Stimulated activated CD8-positive, alpha-beta memory T cell treated with anti-CD3 and anti-CD28 coated beads, Interleukin-15, amount 100 ng/mL, for 48 hours (primary cell): ENCODE data around the gene CDH4.
"Not testable (repeated sequence)": the region's sequence is repeated elsewhere in the genome, so short reads cannot be mapped to it uniquely, and the experiment has no call there.

Experiments used
- DNase-seq, 2 donors: peaks; one replicate each; pipeline ENCODE4 v3.0.0-alpha.2; 2020; ENCODE audit warnings: low read depth in 2 of 2

The CDH4 gene

DNA sequence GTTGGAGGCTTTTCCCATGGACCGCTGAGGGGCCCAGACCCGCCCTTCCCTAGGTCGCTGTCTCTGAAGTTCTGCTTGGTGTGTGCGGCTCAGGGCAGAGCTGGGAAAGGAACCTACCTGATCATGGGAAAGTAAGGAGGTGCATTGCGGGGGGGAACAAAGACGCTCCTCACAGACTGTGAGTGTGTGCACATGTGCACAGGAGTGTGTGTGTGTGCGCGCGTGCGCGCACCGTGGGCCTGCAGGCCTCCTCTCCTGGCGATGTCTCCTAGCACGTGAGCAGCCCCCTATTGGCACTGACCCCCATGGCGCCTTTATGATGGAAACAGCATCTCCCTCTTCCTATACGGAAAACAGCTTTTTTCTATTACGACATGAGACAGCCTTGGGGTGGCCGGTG lies 589.5 kb downstream of the CDH4 start:
- no peak for DNase-seq

DNA sequence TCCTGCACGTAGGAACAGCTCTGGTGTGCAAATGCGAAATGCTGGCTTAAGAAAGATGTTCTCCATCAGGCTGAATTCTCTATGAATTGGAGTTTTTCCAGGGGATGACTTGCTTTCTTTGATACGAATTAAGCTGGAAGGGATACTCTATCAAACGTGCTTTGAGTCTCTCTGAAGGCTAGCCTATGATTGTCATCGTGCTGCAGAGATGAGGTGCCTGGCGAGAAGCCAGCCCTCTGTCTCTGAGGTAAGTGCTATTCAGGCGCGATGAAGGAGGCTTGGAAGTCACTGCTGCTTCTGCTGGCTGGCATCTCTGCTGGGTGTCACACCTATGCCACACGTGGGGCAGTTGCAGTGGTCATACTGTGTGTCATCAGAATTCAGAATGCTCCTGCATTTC lies 589.9 kb downstream of the CDH4 start:
- no peak for DNase-seq

DNA sequence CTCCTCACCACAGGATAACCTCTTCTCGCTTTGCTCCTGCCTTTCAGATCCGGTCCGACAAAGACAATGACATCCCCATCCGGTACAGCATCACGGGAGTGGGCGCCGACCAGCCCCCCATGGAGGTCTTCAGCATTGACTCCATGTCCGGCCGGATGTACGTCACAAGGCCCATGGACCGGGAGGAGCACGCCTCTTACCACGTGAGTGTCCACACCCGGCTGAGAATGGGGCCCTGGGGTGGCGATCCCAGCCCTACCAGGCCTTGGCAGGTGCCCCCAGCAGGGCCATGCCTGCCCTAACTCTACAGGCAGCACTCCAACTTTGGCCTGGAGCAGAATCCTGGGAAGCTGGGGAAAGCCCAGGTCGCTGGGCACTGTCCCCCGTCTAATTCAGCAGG lies 592.6 kb downstream of the CDH4 start:
- DNase-seq, result no peak

DNA sequence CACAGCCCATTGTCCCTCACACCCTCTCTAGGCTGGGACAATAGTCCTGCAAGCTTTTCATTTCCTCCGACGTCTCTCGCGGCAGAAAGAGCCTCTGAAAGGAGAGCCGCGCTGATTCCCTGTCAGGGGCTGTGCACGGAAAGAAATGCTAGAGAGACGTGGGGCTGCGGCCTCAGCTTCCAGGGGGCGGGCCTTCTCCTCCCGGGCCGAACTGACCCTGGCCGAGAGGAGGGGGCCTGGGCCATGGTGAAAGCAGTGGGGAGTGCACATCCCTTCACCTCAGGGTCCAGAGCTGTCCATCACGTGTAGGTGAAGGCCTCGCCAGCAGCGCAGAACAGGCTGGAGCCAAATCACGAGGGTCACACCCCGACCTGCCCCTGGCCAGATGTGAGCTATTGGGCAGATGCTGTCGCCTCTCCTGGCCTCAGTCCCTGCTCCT lies 593.2 kb downstream of the CDH4 start:
- DNase-seq, result no peak

DNA sequence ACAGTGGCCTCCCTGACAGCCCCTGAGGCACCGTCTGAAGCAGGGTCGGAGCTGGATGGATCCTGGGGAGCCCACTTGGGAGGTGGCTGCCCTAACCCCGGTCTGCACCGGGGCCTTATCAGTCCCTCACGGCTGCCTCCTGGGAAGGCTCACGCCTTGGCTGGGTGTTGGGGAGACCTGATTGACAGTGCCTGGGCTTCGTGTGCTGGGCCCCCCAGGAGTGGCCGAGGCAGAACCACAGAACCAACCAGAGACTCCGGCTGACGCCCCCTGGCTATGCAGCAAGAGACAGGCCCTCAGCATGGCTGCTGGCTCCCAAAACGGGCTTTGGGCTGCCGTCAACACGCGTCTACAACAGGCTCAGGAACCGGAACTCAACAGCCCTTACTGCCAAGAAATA lies 594.0 kb downstream of the CDH4 start:
- DNase-seq, result no peak

- no peak for DNase-seq
These were observed 594.8 kb downstream of the CDH4 start for GRCh38 chr20:61846741-61847419.

DNA sequence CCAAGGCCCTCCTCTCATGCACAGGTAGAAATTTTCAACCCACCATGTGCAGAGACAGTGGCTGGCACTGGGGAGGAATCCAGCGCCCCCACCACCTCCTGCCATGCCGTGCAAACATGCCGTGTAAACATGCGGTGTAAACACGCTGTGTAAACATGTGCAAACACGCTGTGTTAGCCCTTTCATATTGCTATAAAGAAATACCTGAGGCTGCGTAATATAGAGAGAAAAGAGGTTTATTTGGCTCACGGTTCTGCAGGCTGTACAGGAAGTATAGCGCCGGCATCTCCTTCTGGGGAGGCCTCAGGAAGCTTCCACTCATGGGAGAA lies 595.3 kb downstream of the CDH4 start:
- DNase-seq, result no peak

DNA sequence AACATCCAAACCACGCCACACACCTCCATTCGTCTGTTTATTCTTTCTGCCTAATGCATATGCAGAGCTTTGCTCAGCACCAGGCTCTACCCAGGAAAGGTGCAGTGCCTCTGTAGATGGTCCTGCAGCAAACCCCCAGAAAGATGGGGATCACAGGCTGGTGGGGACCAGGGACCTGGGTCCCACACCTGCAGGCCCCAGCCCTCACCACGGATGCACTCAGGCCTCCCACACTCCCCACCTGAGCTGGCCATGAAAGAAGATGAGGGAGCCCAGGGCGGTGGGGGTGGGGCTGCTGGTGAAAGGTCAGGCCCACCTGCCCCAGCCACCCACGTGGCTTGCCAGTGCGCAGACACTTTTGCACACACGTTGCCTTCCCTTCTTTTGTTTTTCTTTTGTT lies 595.9 kb downstream of the CDH4 start:
- DNase-seq, result no peak

- no peak for DNase-seq
These were observed 596.8 kb downstream of the CDH4 start for GRCh38 chr20:61848851-61849250.

DNA sequence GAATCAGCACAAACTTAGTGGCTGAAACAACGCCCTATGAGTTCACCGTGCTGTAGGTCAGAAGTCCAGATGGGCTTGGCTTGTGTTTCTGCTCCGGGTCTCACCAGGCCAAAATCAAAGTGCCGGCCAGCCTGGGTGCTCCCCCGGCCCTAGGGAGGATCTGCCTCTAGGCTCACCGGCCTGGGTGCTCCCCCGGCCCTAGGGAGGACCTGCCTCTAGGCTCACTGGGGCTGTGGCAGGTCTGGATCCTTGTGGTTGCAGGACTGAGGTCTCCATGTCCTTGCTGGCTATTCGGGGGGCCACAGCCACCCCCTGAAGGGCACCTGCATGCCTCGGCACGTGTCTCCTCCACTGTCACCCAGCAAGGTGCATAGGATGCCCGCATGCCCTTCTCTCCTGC lies 597.3 kb downstream of the CDH4 start:
- no peak for DNase-seq

GRCh38 chr20:61849822-61850221 lies 597.8 kb downstream of the CDH4 start:
- DNase-seq, result no peak

- no peak for DNase-seq
These were observed 598.4 kb downstream of the CDH4 start for GRCh38 chr20:61850457-61850856.

- no peak for DNase-seq
These were observed 599.2 kb downstream of the CDH4 start for GRCh38 chr20:61850926-61851900.

- DNase-seq, result no peak
These were observed 600.4 kb downstream of the CDH4 start for GRCh38 chr20:61852268-61853072.

- DNase-seq, result no peak
These were observed 601.3 kb downstream of the CDH4 start for GRCh38 chr20:61853073-61854005.

DNA sequence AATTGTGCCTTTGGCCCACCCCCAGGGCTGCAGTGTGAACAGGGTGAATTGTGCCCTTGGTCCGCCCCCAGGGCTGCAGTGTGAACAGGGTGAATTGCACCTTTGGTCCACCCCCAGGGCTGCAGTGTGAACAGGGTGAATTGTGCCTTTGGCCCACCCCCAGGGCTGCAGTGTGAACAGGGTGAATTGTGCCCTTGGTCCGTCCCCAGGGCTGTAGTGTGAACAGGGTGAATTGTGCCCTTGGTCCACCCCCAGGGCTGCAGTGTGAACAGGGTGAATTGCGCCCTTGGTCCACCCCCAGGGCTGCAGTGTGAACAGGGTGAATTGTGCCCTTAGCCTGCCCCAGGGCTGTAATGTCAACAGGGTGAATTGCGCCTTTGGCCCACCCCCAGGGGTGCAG lies 602.5 kb downstream of the CDH4 start:
- not testable (repeated sequence) for DNase-seq

DNA sequence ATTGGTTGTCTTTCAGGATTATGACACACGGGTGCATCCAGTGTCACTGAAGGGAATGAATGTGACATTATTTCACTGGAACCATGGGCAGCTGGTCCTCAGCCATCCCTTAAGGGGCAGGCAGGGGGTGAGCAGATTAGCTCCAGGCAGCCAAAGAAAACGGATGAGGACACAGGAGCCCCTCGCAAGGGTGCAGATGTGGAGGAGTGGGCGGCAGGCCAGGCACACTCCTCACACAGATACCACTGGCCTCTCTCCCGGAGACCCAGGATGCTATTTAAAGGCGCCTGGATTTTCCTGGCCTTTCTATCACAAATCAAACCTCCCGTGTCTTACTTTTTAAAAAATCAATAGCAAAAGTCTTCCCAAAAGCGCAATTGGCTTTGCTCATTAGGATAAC lies 603.2 kb downstream of the CDH4 start:
- no peak for DNase-seq

DNA sequence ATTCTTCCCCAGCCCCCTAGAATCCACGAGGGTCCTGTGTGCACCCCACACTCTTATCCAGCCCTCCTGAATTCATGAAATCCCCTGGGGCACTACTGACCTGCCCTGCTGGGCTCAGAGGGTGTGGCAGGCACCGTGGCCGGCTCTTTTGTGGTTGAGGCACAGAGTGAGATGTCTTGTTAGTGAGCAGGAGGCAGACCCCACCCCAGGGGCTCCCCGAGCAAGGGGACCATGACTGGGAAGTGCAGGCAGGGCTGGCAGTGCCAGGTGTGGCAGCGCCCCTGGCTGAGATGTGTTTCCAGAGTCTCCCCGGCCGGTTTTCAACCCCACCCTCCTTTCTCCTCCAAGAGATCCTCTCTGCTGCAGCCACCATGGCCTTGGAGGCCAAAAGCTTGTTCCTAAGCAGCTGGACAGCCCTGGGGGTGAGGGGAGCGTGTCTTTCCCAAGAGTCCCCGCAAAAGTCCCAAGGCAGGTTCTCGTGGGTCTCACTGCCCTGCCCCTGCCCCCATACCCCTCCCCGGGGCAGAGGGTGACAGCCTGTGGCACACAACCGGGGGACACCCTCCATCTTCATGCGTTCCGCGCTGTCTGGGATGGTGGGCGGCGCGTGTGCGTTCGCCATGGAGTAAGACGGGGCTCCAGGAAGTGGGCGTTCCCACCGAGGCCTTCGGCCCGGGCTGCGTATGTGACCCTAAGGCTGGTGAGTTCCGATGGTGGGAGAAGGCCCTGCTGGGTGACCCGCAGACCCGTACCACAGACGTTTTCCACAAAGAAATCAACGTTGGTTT lies 604.8 kb downstream of the CDH4 start:
- no peak for DNase-seq

GRCh38 chr20:61857414-61857775 lies 605.3 kb downstream of the CDH4 start:
- no peak for DNase-seq

- DNase-seq, result no peak
These were observed 605.8 kb downstream of the CDH4 start for GRCh38 chr20:61857884-61858283.

GRCh38 chr20:61859767-61860166 lies 607.7 kb downstream of the CDH4 start:
- no peak for DNase-seq
